HepG2 (cell line): ENCODE measurements around the gene NGEF. TPM values are rescaled to one million over a fixed set of nuclear protein-coding genes. Genes with fewer than 3 reads are reported as not detected.

Source experiments
- HIVEP1 ChIP-seq: sonication (generic); formaldehyde crosslinking; IDR thresholded peaks from 2 replicates; pipeline ENCODE4 v1.4.0; 2020; ENCODE audit warnings: mild to moderate bottlenecking, missing genetic modification reagents
- KAT7 ChIP-seq: IDR thresholded peaks from 2 replicates; pipeline ENCODE4 v1.6.1; 2018; ENCODE audit warnings: borderline replicate concordance, missing compliant biosample characterization
- NCOA5 ChIP-seq: sonication (generic); formaldehyde crosslinking; IDR thresholded peaks from 2 replicates; pipeline ENCODE4 v1.4.0; 2020; ENCODE audit warnings: missing genetic modification reagents
- NKX3-1 ChIP-seq: sonication (generic); formaldehyde crosslinking; IDR thresholded peaks from 2 replicates; pipeline ENCODE4 v1.5.0; 2020; ENCODE audit warnings: missing genetic modification reagents
- RNF2 ChIP-seq: fragments of 450-650 bp; conservative IDR thresholded peaks from 2 replicates; pipeline ENCODE4 v1.6.1; 2016; ENCODE audit warnings: low read depth
- SALL1 ChIP-seq: sonication (generic); formaldehyde crosslinking; IDR thresholded peaks from 2 replicates; pipeline ENCODE4 v1.8.0; 2022; ENCODE audit warnings: mild to moderate bottlenecking, missing genetic modification reagents
- SP140L ChIP-seq: sonication (generic); formaldehyde crosslinking; IDR thresholded peaks from 2 replicates; pipeline ENCODE4 v1.4.0; 2020; ENCODE audit warnings: missing genetic modification reagents, borderline replicate concordance
- YEATS4 ChIP-seq: sonication (generic); formaldehyde crosslinking; IDR thresholded peaks from 2 replicates; pipeline ENCODE4 v1.4.0; 2020; ENCODE audit warnings: missing genetic modification reagents, borderline replicate concordance
- ZMYM4 ChIP-seq: sonication (generic); formaldehyde crosslinking; IDR thresholded peaks from 2 replicates; pipeline ENCODE4 v1.8.1; 2023; ENCODE audit warnings: mild to moderate bottlenecking, missing genetic modification reagents
- ZNF160 ChIP-seq: sonication (generic); formaldehyde crosslinking; IDR thresholded peaks from 2 replicates; pipeline ENCODE4 v1.8.0; 2022; ENCODE audit warnings: mild to moderate bottlenecking, inconsistent platforms, missing genetic modification reagents
- ZNF335 ChIP-seq: sonication (generic); formaldehyde crosslinking; IDR thresholded peaks from 2 replicates; pipeline ENCODE4 v1.4.0; 2020; ENCODE audit warnings: missing genetic modification reagents
- ZNF574 ChIP-seq: sonication (generic); formaldehyde crosslinking; IDR thresholded peaks from 2 replicates; pipeline ENCODE4 v1.4.0; 2020; ENCODE audit warnings: missing genetic modification reagents
- ZNF816 ChIP-seq: sonication (generic); formaldehyde crosslinking; IDR thresholded peaks from 2 replicates; pipeline ENCODE4 v1.8.0; 2022; ENCODE audit warnings: missing genetic modification reagents, mild to moderate bottlenecking, borderline replicate concordance
- ZNF83 ChIP-seq: sonication (generic); formaldehyde crosslinking; IDR thresholded peaks from 2 replicates; pipeline ENCODE4 v1.4.0; 2020; ENCODE audit warnings: missing genetic modification reagents, mild to moderate bottlenecking, borderline replicate concordance
- polyA plus RNA-seq, 8 experiments: library from polyadenylated mRNA; depleted of rRNA in 3 of 8; stranded (reverse) in 7 of 8; unstranded in 1 of 8; fragments of >200 nt; fragmentation: Illumina TruSeq in 4 of 8; extraction: Trizol in 4 of 8; gene quantifications; 2 replicates each; pipeline versions ENCODE4 v1.2.1 to v1.2.3, GENCODE V29; 2011 to 2016; ENCODE audit warnings: low read depth in 4 of 8, missing spikeins in 1 of 8, mixed read lengths in 1 of 8; ENCODE audit not compliant: insufficient read depth in 1 of 8
- total RNA-seq, 5 experiments: library from RNA; depleted of rRNA; stranded (reverse); fragments of >200 nt; fragmentation: Illumina TruSeq; extraction: Trizol; gene quantifications; 2 replicates each; pipeline ENCODE4 v1.2.3, GENCODE V29; 2016; ENCODE audit warnings: low read depth in 1 of 5
- TF ChIP-seq, protein P1 (sequence below): sonication (generic); formaldehyde crosslinking; IDR thresholded peaks from 2 replicates; pipeline ENCODE4 v1.9.0; 2021; ENCODE audit warnings: missing genetic modification reagents, borderline replicate concordance
- TF ChIP-seq, protein P2 (sequence below): sonication (generic); formaldehyde crosslinking; IDR thresholded peaks from 2 replicates; pipeline ENCODE4 v1.5.0; 2020; ENCODE audit warnings: mild to moderate bottlenecking, missing genetic modification reagents
- TF ChIP-seq, protein P3 (sequence below): sonication (generic); formaldehyde crosslinking; IDR thresholded peaks from 2 replicates; pipeline ENCODE4 v1.4.0; 2020; ENCODE audit warnings: missing genetic modification reagents
- TF ChIP-seq, protein P4 (sequence below): sonication (generic); formaldehyde crosslinking; IDR thresholded peaks from 2 replicates; pipeline ENCODE4 v1.4.0; 2020; ENCODE audit warnings: missing genetic modification reagents, borderline replicate concordance

Gene NGEF
- total and polyA plus RNA-seq, 2 of the 13 experiments (the other 11 are each of a cell fraction or from before 2014, with no cell fraction given), result 14.4 to 36.9 TPM

DNA sequence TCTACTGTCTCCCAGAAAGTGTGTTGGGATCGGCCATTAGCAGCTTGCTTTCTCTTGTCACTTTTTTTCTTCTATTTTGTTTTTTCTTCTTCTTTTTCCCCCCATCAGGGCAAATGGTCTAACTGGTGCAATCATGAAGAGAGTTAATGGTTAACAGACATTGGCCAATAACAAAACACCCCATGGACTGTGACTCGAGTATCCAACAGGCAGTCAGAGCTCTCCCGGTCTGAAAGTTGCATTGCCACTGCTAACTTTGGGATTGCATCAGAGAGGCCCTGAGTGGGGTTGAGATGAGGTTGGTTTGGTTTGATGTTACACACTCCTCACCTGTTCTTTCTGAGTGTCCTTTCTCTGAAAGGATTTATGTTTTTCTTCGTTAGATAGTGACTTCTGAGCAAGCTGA lies 155.9 kb downstream of the NGEF start (continued):
- TF ChIP-seq, protein P1, sequence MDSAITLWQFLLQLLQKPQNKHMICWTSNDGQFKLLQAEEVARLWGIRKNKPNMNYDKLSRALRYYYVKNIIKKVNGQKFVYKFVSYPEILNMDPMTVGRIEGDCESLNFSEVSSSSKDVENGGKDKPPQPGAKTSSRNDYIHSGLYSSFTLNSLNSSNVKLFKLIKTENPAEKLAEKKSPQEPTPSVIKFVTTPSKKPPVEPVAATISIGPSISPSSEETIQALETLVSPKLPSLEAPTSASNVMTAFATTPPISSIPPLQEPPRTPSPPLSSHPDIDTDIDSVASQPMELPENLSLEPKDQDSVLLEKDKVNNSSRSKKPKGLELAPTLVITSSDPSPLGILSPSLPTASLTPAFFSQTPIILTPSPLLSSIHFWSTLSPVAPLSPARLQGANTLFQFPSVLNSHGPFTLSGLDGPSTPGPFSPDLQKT (CRISPR knock-in tag), result no peak
- TF ChIP-seq HIVEP1 (CRISPR knock-in tag) (no peak), SP140L (CRISPR knock-in tag) (peak; percentile 47; the same call in 1 of the 2 replicates), NKX3-1 (CRISPR knock-in tag) (no peak), RNF2 (no peak), KAT7 (CRISPR knock-in tag) (peak; percentile 84; the same call in 1 of the 2 replicates), ZMYM4 (CRISPR knock-in tag) (peak; percentile 95), ZNF574 (CRISPR knock-in tag) (peak; percentile 84), SALL1 (CRISPR knock-in tag) (peak; percentile 94), ZNF83 (CRISPR knock-in tag) (no peak), ZNF816 (CRISPR knock-in tag) (peak; percentile 65; the same call in 1 of the 2 replicates), YEATS4 (CRISPR knock-in tag) (peak; percentile 80), ZNF160 (peak; percentile 96; the same call in 1 of the 2 replicates), ZNF335 (CRISPR knock-in tag) (peak; percentile 88; the same call in 1 of the 2 replicates), NCOA5 (CRISPR knock-in tag) (no peak)
- TF ChIP-seq, protein P2, sequence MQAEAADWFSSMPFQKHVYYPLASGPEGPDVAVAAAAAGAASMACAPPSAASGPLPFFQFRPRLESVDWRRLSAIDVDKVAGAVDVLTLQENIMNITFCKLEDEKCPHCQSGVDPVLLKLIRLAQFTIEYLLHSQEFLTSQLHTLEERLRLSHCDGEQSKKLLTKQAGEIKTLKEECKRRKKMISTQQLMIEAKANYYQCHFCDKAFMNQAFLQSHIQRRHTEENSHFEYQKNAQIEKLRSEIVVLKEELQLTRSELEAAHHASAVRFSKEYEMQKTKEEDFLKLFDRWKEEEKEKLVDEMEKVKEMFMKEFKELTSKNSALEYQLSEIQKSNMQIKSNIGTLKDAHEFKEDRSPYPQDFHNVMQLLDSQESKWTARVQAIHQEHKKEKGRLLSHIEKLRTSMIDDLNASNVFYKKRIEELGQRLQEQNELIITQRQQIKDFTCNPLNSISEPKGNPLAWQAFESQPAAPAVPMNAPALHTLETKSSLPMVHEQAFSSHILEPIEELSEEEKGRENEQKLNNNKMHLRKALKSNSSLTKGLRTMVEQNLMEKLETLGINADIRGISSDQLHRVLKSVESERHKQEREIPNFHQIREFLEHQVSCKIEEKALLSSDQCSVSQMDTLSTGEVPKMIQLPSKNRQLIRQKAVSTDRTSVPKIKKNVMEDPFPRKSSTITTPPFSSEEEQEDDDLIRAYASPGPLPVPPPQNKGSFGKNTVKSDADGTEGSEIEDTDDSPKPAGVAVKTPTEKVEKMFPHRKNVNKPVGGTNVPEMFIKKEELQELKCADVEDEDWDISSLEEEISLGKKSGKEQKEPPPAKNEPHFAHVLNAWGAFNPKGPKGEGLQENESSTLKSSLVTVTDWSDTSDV (CRISPR knock-in tag), result no peak
- TF ChIP-seq, protein P3, sequence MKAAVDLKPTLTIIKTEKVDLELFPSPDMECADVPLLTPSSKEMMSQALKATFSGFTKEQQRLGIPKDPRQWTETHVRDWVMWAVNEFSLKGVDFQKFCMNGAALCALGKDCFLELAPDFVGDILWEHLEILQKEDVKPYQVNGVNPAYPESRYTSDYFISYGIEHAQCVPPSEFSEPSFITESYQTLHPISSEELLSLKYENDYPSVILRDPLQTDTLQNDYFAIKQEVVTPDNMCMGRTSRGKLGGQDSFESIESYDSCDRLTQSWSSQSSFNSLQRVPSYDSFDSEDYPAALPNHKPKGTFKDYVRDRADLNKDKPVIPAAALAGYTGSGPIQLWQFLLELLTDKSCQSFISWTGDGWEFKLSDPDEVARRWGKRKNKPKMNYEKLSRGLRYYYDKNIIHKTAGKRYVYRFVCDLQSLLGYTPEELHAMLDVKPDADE (CRISPR knock-in tag), result no peak
- TF ChIP-seq, protein P4, sequence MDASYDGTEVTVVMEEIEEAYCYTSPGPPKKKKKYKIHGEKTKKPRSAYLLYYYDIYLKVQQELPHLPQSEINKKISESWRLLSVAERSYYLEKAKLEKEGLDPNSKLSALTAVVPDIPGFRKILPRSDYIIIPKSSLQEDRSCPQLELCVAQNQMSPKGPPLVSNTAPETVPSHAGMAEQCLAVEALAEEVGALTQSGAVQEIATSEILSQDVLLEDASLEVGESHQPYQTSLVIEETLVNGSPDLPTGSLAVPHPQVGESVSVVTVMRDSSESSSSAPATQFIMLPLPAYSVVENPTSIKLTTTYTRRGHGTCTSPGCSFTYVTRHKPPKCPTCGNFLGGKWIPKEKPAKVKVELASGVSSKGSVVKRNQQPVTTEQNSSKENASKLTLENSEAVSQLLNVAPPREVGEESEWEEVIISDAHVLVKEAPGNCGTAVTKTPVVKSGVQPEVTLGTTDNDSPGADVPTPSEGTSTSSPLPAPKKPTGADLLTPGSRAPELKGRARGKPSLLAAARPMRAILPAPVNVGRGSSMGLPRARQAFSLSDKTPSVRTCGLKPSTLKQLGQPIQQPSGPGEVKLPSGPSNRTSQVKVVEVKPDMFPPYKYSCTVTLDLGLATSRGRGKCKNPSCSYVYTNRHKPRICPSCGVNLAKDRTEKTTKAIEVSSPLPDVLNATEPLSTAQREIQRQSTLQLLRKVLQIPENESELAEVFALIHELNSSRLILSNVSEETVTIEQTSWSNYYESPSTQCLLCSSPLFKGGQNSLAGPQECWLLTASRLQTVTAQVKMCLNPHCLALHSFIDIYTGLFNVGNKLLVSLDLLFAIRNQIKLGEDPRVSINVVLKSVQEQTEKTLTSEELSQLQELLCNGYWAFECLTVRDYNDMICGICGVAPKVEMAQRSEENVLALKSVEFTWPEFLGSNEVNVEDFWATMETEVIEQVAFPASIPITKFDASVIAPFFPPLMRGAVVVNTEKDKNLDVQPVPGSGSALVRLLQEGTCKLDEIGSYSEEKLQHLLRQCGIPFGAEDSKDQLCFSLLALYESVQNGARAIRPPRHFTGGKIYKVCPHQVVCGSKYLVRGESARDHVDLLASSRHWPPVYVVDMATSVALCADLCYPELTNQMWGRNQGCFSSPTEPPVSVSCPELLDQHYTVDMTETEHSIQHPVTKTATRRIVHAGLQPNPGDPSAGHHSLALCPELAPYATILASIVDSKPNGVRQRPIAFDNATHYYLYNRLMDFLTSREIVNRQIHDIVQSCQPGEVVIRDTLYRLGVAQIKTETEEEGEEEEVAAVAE (CRISPR knock-in tag), result peak; percentile 76; the same call in 1 of the 2 replicates
